Erythroblast (primary cell): ENCODE results near the gene B4GALNT3.
A peak's percentile ranks its signal among the peaks of the same experiment; 100 is the strongest.

Experiments used
- DNase-seq, 2 experiments: peaks; one replicate each; lab custom pipeline; 2025; lab: John Stamatoyannopoulos, UW
- GATA1 ChIP-seq: IDR thresholded peaks from 2 replicates; pipeline ENCODE4 v1.6.1; 2011; ENCODE audit warnings: low read depth, mild to moderate bottlenecking, control low read depth, low read length, moderate library complexity
- POLR2A ChIP-seq: IDR thresholded peaks from 2 replicates; pipeline ENCODE4 v1.6.1; 2011; ENCODE audit warnings: mild to moderate bottlenecking, low read length

Gene B4GALNT3

GRCh38 chr12:592024-592505 lies 132.3 kb downstream of the B4GALNT3 start:
- DNase-seq, result peak; percentile 90
- TF ChIP-seq POLR2A (no peak), GATA1 (no peak)

- TF ChIP-seq GATA1 (no peak), POLR2A (no peak)
- peak in 1 of 2 experiments; percentile 36 for DNase-seq
These were observed 133.9 kb downstream of the B4GALNT3 start for GRCh38 chr12:593396-594270.

GRCh38 chr12:597926-598568 lies 138.3 kb downstream of the B4GALNT3 start:
- TF ChIP-seq POLR2A (no peak), GATA1 (no peak)
- peak in 1 of 2 experiments; percentile 35 for DNase-seq

DNA sequence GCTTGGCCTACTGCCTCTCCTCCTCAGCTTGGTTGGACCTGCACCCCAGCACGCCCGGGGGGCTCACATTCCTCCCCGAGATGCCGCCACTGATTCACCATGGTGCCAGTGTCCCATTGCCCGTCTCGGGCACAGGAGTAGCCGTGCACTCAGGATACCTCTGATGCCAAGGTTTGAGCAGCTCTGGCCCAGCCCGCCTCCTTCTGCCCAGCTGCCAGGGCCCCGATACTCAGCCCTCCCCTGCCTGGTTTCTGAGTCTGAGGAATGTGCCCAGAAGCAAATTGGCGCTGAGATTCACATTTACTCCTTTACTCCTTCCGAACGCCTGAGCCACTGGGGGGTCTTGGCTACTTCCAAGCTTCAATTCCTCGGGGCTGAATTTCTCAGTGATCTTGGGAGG lies 140.0 kb downstream of the B4GALNT3 start:
- no peak for DNase-seq
- TF ChIP-seq GATA1 (no peak), POLR2A (no peak)

- no peak for TF ChIP-seq POLR2A
- no peak for TF ChIP-seq GATA1
- DNase-seq, result no peak
These were observed 142.4 kb downstream of the B4GALNT3 start for GRCh38 chr12:601976-602699.

- TF ChIP-seq GATA1 (no peak), POLR2A (no peak)
- no peak for DNase-seq
These were observed 142.9 kb downstream of the B4GALNT3 start for GRCh38 chr12:602700-603068.

DNA sequence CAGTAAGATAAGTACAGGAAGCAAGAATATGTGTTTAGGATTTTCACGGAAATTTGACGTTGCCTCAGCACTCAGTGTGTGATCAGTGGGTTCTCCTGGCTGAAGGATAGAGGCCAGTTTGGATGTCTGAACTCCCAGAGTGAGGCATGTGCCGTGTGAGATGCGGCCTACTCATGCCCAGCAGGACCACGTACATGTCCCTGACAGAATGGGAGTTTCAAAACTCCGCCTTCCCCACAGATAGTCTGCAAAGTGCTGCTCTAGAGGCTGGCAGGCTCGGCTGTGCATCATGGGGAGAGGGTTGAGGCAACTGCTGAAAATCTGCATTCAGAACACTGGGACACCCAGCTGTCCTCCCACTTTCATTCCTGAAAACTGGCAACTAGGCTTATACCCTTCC lies 145.2 kb downstream of the B4GALNT3 start:
- TF ChIP-seq POLR2A (no peak), GATA1 (no peak)
- DNase-seq, result no peak

GRCh38 chr12:607541-608001 lies 147.8 kb downstream of the B4GALNT3 start:
- DNase-seq, result no peak
- TF ChIP-seq POLR2A (no peak), GATA1 (no peak)

GRCh38 chr12:608413-608812 lies 148.7 kb downstream of the B4GALNT3 start:
- no peak for TF ChIP-seq POLR2A
- no peak for TF ChIP-seq GATA1

DNA sequence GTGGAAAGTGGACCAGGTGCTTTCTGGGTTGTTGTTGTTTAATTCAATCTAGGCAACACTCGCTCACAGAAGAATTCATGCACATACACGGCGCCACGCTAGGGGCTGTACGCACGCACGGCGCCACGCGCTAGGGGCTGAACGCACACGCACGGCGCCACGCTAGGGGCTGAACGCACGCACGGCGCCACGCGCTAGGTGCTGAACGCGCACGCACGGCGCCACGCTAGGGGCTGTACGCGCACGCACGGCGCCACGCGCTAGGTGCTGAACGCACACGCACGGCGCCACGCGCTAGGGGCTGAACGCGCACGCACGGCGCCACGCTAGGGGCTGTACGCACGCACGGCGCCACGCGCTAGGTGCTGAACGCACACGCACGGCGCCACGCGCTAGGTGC lies 149.2 kb downstream of the B4GALNT3 start:
- TF ChIP-seq POLR2A (no peak), GATA1 (no peak)
- DNase-seq, result no peak

More at GRCh38 chr12:608413-608812, 148.7 kb downstream of the B4GALNT3 start:
- DNase-seq, result no peak

DNA sequence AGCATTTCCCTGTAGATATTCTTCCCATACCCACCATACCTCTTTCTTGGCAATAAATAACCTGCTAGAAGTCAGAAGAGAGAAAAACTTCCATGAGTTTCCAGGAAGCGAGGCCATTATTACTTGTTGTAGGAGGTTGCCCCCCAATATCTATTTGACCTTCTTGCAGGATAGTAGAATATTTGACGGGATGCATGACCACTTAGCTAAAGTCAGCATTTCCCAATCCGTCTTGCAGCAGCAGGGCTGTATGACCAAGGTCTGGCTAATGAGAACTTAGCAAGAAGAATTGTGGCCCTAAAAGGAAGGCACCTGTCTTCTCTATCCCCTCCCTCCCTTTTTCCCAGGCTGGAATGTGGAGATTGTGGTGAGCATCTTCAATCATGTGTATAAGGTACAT lies 152.0 kb downstream of the B4GALNT3 start:
- no peak for DNase-seq
- TF ChIP-seq POLR2A (no peak), GATA1 (no peak)

DNA sequence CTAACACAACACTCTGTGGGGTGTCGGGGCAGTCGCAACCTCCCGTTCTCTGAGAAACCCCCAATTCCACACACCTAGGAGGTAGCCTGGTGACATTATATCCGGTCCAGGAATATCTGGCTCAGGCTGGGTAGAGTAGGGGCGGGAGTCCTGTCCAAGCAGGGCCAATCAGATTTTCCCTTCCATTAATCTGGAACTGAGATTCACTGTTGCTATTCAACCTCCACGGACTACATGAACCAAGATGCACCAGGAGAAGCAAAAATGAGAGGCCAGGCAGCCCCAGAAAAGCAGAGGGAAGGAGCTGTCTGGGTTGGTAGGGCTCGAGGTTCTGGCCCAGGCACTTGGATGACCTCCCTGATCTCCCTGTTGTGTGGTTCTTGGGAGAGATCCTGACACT lies 152.6 kb downstream of the B4GALNT3 start:
- no peak for DNase-seq
- TF ChIP-seq POLR2A, result no peak
- no peak for TF ChIP-seq GATA1

DNA sequence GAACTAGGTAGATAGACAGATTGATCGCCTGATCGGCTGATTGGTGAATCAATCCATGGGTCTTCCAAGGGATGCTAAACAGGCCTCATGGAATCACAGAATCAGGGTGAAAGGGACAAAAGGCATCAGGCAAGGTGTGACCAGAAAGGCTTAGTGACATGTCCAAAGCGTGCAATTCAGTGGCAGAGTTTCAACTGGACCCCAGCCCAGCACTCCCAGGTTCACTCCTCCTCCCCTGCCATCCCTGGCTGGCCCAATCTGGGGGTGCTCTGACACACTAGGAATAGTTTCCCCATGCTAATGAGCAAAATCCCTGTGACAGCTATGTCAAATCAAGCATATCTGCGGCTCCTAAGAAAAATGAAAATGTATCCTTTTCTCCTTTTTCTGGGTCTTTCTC lies 153.1 kb downstream of the B4GALNT3 start:
- TF ChIP-seq GATA1 (no peak), POLR2A (no peak)
- DNase-seq, result no peak
